Choroid plexus epithelial cell (primary cell): Measurements from ENCODE around the gene MRPL40.

Experiments
- DNase-seq: peaks from one replicate; pipeline ENCODE4 v3.0.0-alpha.2; 2010; ENCODE audit warnings: low read depth
- H3K4me3 ChIP-seq: 2 replicates; pipeline ENCODE4 v1.5.1; 2011; ENCODE audit warnings: low read depth, mild to moderate bottlenecking, control low read depth, low read length, moderate library complexity
- CTCF ChIP-seq: conservative IDR thresholded peaks from 2 replicates; pipeline ENCODE4 v1.5.1; 2011; ENCODE audit warnings: low read depth, mild to moderate bottlenecking, control low read depth, inconsistent platforms, low read length, moderate library complexity

MRPL40 gene

DNA sequence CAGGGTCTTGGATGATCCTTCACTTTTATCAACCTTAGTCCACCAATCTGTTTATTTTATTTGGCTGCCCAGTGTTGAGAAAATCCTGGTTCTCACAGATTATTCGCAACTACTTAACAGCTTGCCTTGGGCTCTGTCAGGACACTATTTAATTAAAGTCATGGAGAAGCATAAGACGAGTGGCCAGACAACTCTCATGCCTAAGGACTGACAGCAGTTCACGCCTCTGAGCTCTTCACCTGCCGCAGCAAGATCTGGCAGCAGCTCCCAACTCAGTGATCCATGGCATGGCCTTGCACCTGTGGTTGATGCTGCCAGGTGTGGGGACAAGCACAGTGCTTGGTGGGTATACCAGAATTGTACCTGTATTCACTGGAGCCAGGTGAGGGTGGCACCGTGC lies 38.6 kb upstream of the MRPL40 start:
- no peak for DNase-seq
- no peak overlapping the region for H3K4me3 ChIP-seq
- TF ChIP-seq CTCF: no peak

DNA sequence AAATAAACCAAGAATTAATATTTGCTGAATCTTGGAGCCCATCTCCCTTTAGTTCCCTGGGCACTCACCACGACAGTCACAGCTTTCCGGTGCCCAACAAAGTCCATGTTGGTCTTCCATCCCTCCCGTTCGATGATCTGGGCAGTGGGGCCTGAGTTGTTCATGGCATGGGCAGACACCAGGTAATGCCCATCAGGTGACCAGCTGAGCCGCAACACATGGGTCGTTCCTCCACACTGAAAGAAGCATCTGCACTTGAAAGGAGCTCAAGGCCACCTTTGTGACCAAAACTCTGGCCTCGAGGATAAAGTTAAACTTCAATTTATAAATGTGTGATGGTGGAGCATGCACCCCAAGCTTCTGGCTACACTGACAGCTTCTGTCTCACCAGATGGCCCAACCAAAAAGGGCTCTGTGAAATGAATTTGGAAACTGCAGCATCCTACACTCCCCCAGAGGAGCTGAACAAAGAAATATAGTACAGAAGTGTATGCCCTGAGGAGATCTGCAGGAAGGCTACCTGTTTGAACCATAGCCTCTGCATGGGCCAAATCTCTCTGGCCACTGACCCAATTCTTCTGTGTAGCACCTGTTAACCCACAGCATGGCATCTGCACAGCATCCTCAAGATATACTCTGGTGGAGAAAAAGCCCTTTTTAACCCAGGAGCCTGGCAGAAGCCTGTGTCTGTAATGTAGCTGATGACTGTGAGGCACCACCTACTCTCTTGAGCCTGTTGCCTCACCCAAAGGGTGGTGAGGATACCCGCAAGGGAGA lies 37.9 kb upstream of the MRPL40 start:
- DNase-seq: no peak

GRCh38 chr22:19395276-19395675 lies 37.1 kb upstream of the MRPL40 start:
- DNase-seq: no peak
- no peak overlapping the region for H3K4me3 ChIP-seq
- TF ChIP-seq CTCF: no peak

More for the DNA sequence above, 37.9 kb upstream of the MRPL40 start:
- H3K4me3 ChIP-seq: no peak overlapping the region
- TF ChIP-seq CTCF: no peak

DNA sequence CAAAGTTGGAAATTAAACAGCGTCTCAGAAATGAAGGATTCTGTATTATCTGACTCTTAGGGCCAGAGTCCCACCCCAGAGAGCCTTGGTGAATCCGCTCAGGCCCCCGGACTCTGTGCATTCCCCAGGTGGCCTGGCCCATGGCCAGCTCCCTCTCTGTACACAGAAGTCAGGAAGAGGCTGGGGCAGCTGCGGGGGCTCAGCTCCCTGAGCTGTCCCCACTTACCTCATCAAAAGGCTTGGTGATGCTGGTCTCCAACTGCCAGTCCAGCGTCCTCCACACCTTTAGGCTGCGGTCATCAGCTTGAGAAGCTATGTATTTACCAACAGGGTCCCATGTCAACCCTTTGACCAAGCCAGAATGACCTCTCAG lies 35.8 kb upstream of the MRPL40 start:
- no peak for TF ChIP-seq CTCF
- peak; percentile 13 for DNase-seq
- H3K4me3 ChIP-seq: no peak overlapping the region

- TF ChIP-seq CTCF: no peak
- no peak overlapping the region for H3K4me3 ChIP-seq
- DNase-seq: no peak
Observed at GRCh38 chr22:19396934-19397733, 35.2 kb upstream of the MRPL40 start.

- no peak for TF ChIP-seq CTCF
- no peak overlapping the region for H3K4me3 ChIP-seq
- DNase-seq: no peak
Observed at GRCh38 chr22:19397734-19398104, 34.6 kb upstream of the MRPL40 start.
